GM19043 (cell line): ENCODE measurements around the gene NUDT8.
A peak's percentile ranks its signal among the peaks of the same experiment; 100 is the strongest.
"Not testable (repeated sequence)": the region's sequence is repeated elsewhere in the genome, so short reads cannot be mapped to it uniquely, and the experiment has no call there.

ENCODE experiments used
- ATAC-seq: cut with Tn5 transposase; IDR thresholded peaks from one replicate; pipeline ENCODE4 v1.9.1; 2021; ENCODE audit warnings: low read depth; ENCODE audit not compliant: unreplicated experiment

NUDT8 gene

GRCh38 chr11:67630228-67630942 is 648 bp upstream of the NUDT8 start:
- ATAC-seq = peak; percentile 72

GRCh38 chr11:67628710-67629385 is 889 bp downstream of the NUDT8 start:
- no peak for ATAC-seq

GRCh38 chr11:67627812-67628624 is 1.7 kb downstream of the NUDT8 start:
- no peak for ATAC-seq

- ATAC-seq = no peak
Observed at GRCh38 chr11:67627441-67627811, 2.3 kb downstream of the NUDT8 start.

GRCh38 chr11:67626970-67627369 is 2.8 kb downstream of the NUDT8 start:
- ATAC-seq = no peak

GRCh38 chr11:67626131-67626833 is 3.5 kb downstream of the NUDT8 start:
- not testable (repeated sequence) for ATAC-seq

- ATAC-seq = not testable (repeated sequence)
Observed at GRCh38 chr11:67623795-67624194, 5.9 kb downstream of the NUDT8 start.

GRCh38 chr11:67622905-67623304 is 6.8 kb downstream of the NUDT8 start:
- ATAC-seq = not testable (repeated sequence)

- not testable (repeated sequence) for ATAC-seq
Observed at GRCh38 chr11:67621928-67622327, 7.8 kb downstream of the NUDT8 start.

GRCh38 chr11:67620621-67621020 is 9.1 kb downstream of the NUDT8 start:
- ATAC-seq = not testable (repeated sequence)

- not testable (repeated sequence) for ATAC-seq
Observed at GRCh38 chr11:67619683-67620618, 9.8 kb downstream of the NUDT8 start.

GRCh38 chr11:67618901-67619659 is 10.7 kb downstream of the NUDT8 start:
- ATAC-seq = not testable (repeated sequence)

GRCh38 chr11:67617243-67617953 is 12.3 kb downstream of the NUDT8 start:
- no peak for ATAC-seq

- ATAC-seq = no peak
Observed at GRCh38 chr11:67616431-67617242, 13.1 kb downstream of the NUDT8 start.

- ATAC-seq = no peak
Observed at GRCh38 chr11:67615728-67616430, 13.9 kb downstream of the NUDT8 start.

- ATAC-seq = no peak
Observed at GRCh38 chr11:67614730-67615714, 14.7 kb downstream of the NUDT8 start.
